Measurements from ENCODE around the gene PLEKHM1.

PLEKHM1 gene

DNA sequence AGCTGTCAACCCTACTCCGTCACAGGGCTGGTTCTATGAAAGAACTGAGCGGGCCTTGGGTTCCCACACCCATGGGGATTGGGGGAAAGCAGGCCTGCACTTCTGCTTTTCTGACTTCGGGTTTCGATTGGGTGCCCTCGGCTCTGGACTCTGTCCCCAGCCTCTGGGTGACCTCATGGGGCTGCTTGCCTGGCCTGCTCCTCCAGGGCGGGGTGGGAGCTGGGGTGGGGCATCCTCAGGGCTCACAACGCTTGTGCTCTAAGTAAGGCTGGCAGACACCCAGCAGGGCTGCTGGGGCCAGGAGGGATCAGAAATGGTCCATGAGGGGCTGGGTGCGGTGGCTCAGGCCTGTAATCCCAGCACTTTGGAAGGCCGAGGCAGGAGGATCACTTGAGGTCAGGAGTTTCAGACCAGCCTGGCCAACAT is 77.0 kb downstream of the PLEKHM1 start:
- H3K79me2 ChIP-seq (ENCODE audit: control insufficient read depth, low read length): peaks cover 17% of the 10 kb centered on the region
- H3K4me3 ChIP-seq (ENCODE audit: low read length): no peak overlapping the region
- H3K36me3 ChIP-seq (ENCODE audit: control insufficient read depth, low read length): peaks cover 4% of the 10 kb centered on the region
- TF ChIP-seq, protein P1, sequence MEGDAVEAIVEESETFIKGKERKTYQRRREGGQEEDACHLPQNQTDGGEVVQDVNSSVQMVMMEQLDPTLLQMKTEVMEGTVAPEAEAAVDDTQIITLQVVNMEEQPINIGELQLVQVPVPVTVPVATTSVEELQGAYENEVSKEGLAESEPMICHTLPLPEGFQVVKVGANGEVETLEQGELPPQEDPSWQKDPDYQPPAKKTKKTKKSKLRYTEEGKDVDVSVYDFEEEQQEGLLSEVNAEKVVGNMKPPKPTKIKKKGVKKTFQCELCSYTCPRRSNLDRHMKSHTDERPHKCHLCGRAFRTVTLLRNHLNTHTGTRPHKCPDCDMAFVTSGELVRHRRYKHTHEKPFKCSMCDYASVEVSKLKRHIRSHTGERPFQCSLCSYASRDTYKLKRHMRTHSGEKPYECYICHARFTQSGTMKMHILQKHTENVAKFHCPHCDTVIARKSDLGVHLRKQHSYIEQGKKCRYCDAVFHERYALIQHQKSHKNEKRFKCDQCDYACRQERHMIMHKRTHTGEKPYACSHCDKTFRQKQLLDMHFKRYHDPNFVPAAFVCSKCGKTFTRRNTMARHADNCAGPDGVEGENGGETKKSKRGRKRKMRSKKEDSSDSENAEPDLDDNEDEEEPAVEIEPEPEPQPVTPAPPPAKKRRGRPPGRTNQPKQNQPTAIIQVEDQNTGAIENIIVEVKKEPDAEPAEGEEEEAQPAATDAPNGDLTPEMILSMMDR (IDR thresholded peaks at IDR 0.05; ENCODE audit: low read depth, low read length, poor library complexity, severe bottlenecking): no peak
- TF ChIP-seq EZH2phosphoT487 (IDR thresholded peaks at IDR 0.05; ENCODE audit: borderline replicate concordance, low read length): no peak
- no peaks in the 10 kb centered on the region for H4K20me1 ChIP-seq (ENCODE audit: control insufficient read depth, insufficient read depth, low read depth, low read length)
- H3K4me2 ChIP-seq (ENCODE audit: low read length): peak overlapping the region; percentile 10; the same call in 1 of the 2 replicates
- H3F3A ChIP-seq (ENCODE audit: control insufficient read depth, insufficient read depth): no peaks in the 10 kb centered on the region
- no peaks in the 10 kb centered on the region for H3K9me3 ChIP-seq (ENCODE audit: control insufficient read depth, insufficient read depth, low read length)
- H3K27ac ChIP-seq (ENCODE audit: low read depth, low read length): no peak overlapping the region
- no peaks in the 10 kb centered on the region for H3K9me2 ChIP-seq (replicated peaks; ENCODE audit: control insufficient read depth, low read length)
- peaks cover 59% of the 10 kb centered on the region for H3K4me1 ChIP-seq (ENCODE audit: control insufficient read depth, low read length)
- no peaks in the 10 kb centered on the region for H3K27me3 ChIP-seq (ENCODE audit: control insufficient read depth, low read length)

DNA sequence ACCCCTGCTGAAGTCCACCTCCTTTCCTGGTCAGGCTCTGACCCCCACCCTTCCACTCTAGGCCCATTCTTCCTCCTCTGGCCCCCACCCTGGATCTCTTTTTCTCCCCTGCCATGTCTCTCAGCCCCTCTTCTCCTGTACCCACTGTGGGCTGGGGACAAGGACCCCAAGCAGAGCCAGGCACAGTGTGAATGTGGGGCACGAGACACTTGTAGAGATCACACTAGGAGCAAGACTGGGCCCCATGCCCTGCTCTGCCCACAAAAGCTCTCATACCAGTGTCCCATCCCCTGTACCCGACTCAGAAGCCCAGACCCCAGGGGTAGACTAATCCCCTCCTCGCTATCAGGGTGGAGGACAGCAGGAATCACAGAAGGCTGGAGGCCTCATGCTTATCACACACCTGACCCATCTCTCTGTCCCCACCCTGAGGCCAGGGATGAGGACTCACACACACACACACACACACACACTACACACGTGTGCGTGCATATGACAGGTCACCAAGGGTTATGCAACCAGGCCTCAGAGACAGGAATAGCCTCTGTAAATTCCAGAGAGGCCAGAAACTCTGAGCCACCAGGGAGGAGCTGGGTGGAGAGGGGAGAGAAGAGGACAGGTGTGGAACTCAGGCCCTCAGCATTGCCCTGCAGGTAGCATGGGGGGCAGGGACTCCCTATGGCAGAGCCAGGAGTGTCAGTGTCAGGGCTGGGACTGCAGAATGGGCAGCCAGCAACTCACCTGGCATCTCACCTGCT is 79.0 kb downstream of the PLEKHM1 start:
- H3K9me3 ChIP-seq (ENCODE audit: control insufficient read depth, insufficient read depth, low read length): no peaks in the 10 kb centered on the region
- no peaks in the 10 kb centered on the region for H4K20me1 ChIP-seq (ENCODE audit: control insufficient read depth, insufficient read depth, low read depth, low read length)
- 0 out of 2 replicates have a peak overlapping the region, but pooled peaks have one; percentile 72 for H3K27ac ChIP-seq (ENCODE audit: low read depth, low read length)
- H3K27me3 ChIP-seq (ENCODE audit: control insufficient read depth, low read length): no peaks in the 10 kb centered on the region
- no peak overlapping the region for H3K4me3 ChIP-seq (ENCODE audit: low read length)
- H3K36me3 ChIP-seq (ENCODE audit: control insufficient read depth, low read length): peaks cover 4% of the 10 kb centered on the region
- H3K9me2 ChIP-seq (replicated peaks; ENCODE audit: control insufficient read depth, low read length): no peaks in the 10 kb centered on the region
- no peak for TF ChIP-seq EZH2phosphoT487 (IDR thresholded peaks at IDR 0.05; ENCODE audit: borderline replicate concordance, low read length)
- TF ChIP-seq, protein P1 (IDR thresholded peaks at IDR 0.05; ENCODE audit: low read depth, low read length, poor library complexity, severe bottlenecking): no peak
- H3F3A ChIP-seq (ENCODE audit: control insufficient read depth, insufficient read depth): 0 out of 2 replicates have a peak, but pooled peaks cover 3% of the 10 kb centered on the region
- peaks cover 77% of the 10 kb centered on the region for H3K4me1 ChIP-seq (ENCODE audit: control insufficient read depth, low read length)
- H3K4me2 ChIP-seq (ENCODE audit: low read length): peak overlapping the region; percentile 98
- peaks cover 33% of the 10 kb centered on the region for H3K79me2 ChIP-seq (ENCODE audit: control insufficient read depth, low read length)

DNA sequence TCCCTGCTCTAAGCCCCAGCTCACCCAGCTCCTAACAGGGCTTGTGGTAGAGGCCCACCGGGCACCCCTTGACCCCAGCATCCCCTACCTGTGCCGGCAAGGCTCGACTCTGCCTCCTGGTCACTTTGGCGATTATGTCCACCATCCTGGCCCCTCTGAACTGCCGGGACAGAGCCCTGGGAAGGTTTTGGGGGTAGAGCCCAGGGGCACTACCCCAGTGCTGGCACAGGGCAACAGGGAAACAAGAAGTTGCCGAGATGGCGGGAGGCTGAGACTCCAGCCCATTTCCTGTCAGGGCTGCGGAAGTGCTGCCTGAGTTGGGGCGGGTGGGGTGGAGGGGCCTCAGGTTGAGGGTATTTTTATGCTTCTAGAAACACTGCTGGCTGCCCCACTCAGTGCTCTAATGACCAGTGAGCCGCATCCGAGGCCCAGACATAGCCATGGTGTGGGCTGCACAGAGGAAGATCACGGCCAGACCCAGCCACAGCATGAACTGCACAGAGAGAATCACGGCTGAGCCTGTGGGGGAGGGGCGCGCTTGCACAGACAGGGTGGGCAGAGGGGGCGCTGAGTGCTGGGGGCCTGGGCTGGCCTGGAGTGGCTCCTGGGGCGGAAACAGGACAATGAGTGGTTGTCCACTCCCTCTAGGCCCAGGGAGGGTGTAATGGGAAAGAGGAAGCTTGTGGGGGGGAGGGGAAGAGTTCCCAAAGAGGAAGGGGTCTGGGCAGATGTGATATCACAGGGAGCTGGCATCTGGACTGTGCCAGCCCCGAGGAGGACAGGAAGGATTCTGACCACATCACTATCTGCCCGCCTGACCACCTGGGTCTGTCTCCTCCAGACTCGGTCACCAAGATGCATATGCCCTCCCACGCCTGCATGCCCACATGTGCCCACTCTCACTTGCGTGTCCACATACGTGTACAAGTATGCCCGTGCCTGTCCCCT is 80.1 kb downstream of the PLEKHM1 start:
- TF ChIP-seq, protein P1 (IDR thresholded peaks at IDR 0.05; ENCODE audit: low read depth, low read length, poor library complexity, severe bottlenecking): no peak
- no peak for TF ChIP-seq EZH2phosphoT487 (IDR thresholded peaks at IDR 0.05; ENCODE audit: borderline replicate concordance, low read length)
- H4K20me1 ChIP-seq (ENCODE audit: control insufficient read depth, insufficient read depth, low read depth, low read length): no peaks in the 10 kb centered on the region; the same call in 1 of the 2 replicates
- H3K27me3 ChIP-seq (ENCODE audit: control insufficient read depth, low read length): no peaks in the 10 kb centered on the region
- peaks cover 10% of the 10 kb centered on the region for H3K36me3 ChIP-seq (ENCODE audit: control insufficient read depth, low read length)
- peaks cover 36% of the 10 kb centered on the region for H3K79me2 ChIP-seq (ENCODE audit: control insufficient read depth, low read length)
- peak overlapping the region; percentile 98 for H3K4me2 ChIP-seq (ENCODE audit: low read length)
- H3K27ac ChIP-seq (ENCODE audit: low read depth, low read length): peak overlapping the region; percentile 72
- H3K4me3 ChIP-seq (ENCODE audit: low read length): peak overlapping the region; percentile 90
- no peaks in the 10 kb centered on the region for H3K9me2 ChIP-seq (replicated peaks; ENCODE audit: control insufficient read depth, low read length)
- no peaks in the 10 kb centered on the region for H3K9me3 ChIP-seq (ENCODE audit: control insufficient read depth, insufficient read depth, low read length)
- 0 out of 2 replicates have a peak, but pooled peaks cover 3% of the 10 kb centered on the region for H3F3A ChIP-seq (ENCODE audit: control insufficient read depth, insufficient read depth)
- H3K4me1 ChIP-seq (ENCODE audit: control insufficient read depth, low read length): peaks cover 84% of the 10 kb centered on the region

All from DOHH2 (cell line).